ENCODE data around the gene HSPB3.

DNA sequence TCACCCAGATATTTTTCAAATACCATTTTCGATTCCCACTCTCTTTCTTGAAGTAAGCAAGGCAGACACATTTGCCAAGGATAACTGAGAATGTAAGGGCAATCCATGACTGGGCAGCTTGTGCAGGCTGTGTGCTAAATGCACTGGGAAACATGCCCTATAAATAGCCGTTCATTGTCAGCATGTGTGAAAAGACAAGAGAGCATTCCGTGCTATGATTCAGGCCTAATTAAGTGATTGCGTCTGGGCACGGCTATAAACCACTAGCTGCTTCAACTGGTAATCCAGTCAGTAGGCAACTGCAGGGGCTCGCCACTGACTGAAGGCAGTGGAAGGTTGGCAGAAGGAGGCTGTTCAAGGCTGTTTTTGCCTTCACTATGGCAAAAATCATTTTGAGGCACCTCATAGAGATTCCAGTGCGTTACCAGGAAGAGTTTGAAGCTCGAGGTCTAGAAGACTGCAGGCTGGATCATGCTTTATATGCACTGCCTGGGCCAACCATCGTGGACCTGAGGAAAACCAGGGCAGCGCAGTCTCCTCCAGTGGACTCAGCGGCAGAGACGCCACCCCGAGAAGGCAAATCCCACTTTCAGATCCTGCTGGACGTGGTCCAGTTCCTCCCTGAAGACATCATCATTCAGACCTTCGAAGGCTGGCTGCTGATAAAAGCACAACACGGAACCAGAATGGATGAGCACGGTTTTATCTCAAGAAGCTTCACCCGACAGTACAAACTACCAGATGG is at the start of gene HSPB3:
- TF ChIP-seq POLR2AphosphoS5 (IDR thresholded peaks at IDR 0.05; ENCODE audit: borderline replicate concordance, low read depth, low read length) (no peak), EZH2 (IDR thresholded peaks at IDR 0.05) (no peak)
